ENCODE data around the gene TCF4. TPM values are rescaled to one million over a fixed set of nuclear protein-coding genes. Genes with fewer than 3 reads are reported as not detected.

Gene TCF4
- polyA plus RNA-seq, 4 donors: 55.7 to 78.2 (median 72.4) TPM

GRCh38 chr18:55447672-55448018, 140.3 kb downstream of the TCF4 start:
- DNase-seq (ENCODE audit: low read depth in 4 of 4, low spot score in 3 of 4): no peak

- no peak for DNase-seq (ENCODE audit: low read depth in 4 of 4, low spot score in 3 of 4)
Observed at GRCh38 chr18:55446996-55447671, 140.9 kb downstream of the TCF4 start.

- no peak for DNase-seq (ENCODE audit: low read depth in 4 of 4, low spot score in 3 of 4)
Observed at GRCh38 chr18:55444536-55444935, 143.5 kb downstream of the TCF4 start.

- no peak for DNase-seq (ENCODE audit: low read depth in 4 of 4, low spot score in 3 of 4)
Observed at GRCh38 chr18:55443776-55444175, 144.2 kb downstream of the TCF4 start.

- no peak for DNase-seq (ENCODE audit: low read depth in 4 of 4, low spot score in 3 of 4)
Observed at GRCh38 chr18:55442561-55442960, 145.4 kb downstream of the TCF4 start.

GRCh38 chr18:55440988-55441387, 147.0 kb downstream of the TCF4 start:
- DNase-seq (ENCODE audit: low read depth in 4 of 4, low spot score in 3 of 4): no peak

GRCh38 chr18:55439056-55439455, 148.9 kb downstream of the TCF4 start:
- no peak for DNase-seq (ENCODE audit: low read depth in 4 of 4, low spot score in 3 of 4)

GRCh38 chr18:55435592-55435991, 152.4 kb downstream of the TCF4 start:
- no peak for DNase-seq (ENCODE audit: low read depth in 4 of 4, low spot score in 3 of 4)

GRCh38 chr18:55433648-55434047, 154.3 kb downstream of the TCF4 start:
- no peak for DNase-seq (ENCODE audit: low read depth in 4 of 4, low spot score in 3 of 4)

GRCh38 chr18:55433140-55433539, 154.9 kb downstream of the TCF4 start:
- no peak for DNase-seq (ENCODE audit: low read depth in 4 of 4, low spot score in 3 of 4)

- no peak for DNase-seq (ENCODE audit: low read depth in 4 of 4, low spot score in 3 of 4)
Observed at GRCh38 chr18:55432307-55433040, 155.5 kb downstream of the TCF4 start.

GRCh38 chr18:55430026-55430425, 158.0 kb downstream of the TCF4 start:
- DNase-seq (ENCODE audit: low read depth in 4 of 4, low spot score in 3 of 4): no peak

GRCh38 chr18:55427951-55428350, 160.0 kb downstream of the TCF4 start:
- DNase-seq (ENCODE audit: low read depth in 4 of 4, low spot score in 3 of 4): no peak

- no peak for DNase-seq (ENCODE audit: low read depth in 4 of 4, low spot score in 3 of 4)
Observed at GRCh38 chr18:55425698-55426097, 162.3 kb downstream of the TCF4 start.

GRCh38 chr18:55422456-55423180, 165.4 kb downstream of the TCF4 start:
- DNase-seq (ENCODE audit: low read depth in 4 of 4, low spot score in 3 of 4): no peak

GRCh38 chr18:55421615-55422419, 166.2 kb downstream of the TCF4 start:
- no peak for DNase-seq (ENCODE audit: low read depth in 4 of 4, low spot score in 3 of 4)

GRCh38 chr18:55421308-55421614, 166.7 kb downstream of the TCF4 start:
- no peak for DNase-seq (ENCODE audit: low read depth in 4 of 4, low spot score in 3 of 4)

- no peak for DNase-seq (ENCODE audit: low read depth in 4 of 4, low spot score in 3 of 4)
Observed at GRCh38 chr18:55420665-55421307, 167.2 kb downstream of the TCF4 start.

- no peak for DNase-seq (ENCODE audit: low read depth in 4 of 4, low spot score in 3 of 4)
Observed at GRCh38 chr18:55419947-55420664, 167.9 kb downstream of the TCF4 start.

All from right renal pelvis (tissue), 4 donors.